Measurements from ENCODE around the gene UNC5A.

GRCh38 chr5:176830422-176830994 lies 20.1 kb downstream of the UNC5A start:
- TF ChIP-seq, protein P1, sequence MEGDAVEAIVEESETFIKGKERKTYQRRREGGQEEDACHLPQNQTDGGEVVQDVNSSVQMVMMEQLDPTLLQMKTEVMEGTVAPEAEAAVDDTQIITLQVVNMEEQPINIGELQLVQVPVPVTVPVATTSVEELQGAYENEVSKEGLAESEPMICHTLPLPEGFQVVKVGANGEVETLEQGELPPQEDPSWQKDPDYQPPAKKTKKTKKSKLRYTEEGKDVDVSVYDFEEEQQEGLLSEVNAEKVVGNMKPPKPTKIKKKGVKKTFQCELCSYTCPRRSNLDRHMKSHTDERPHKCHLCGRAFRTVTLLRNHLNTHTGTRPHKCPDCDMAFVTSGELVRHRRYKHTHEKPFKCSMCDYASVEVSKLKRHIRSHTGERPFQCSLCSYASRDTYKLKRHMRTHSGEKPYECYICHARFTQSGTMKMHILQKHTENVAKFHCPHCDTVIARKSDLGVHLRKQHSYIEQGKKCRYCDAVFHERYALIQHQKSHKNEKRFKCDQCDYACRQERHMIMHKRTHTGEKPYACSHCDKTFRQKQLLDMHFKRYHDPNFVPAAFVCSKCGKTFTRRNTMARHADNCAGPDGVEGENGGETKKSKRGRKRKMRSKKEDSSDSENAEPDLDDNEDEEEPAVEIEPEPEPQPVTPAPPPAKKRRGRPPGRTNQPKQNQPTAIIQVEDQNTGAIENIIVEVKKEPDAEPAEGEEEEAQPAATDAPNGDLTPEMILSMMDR (conservative IDR thresholded peaks at IDR 0.05), result no peak
- no peak for TF ChIP-seq ZFX (IDR thresholded peaks at IDR 0.05)

Data from C4-2B (cell line).